GM12878 (cell line): ENCODE results near the gene UBQLN4. TPM values are rescaled to one million over a fixed set of nuclear protein-coding genes. Genes with fewer than 3 reads are reported as not detected.

ENCODE experiments used
- ATAC-seq: fragments of 200-7000 bp; cut with Tn5 transposase; 3 replicates; pipeline ENCODE4 v1.9.1; 2020; ENCODE audit warnings: mild to moderate bottlenecking, moderate library complexity
- BruUV-seq: library from RNA; stranded (reverse); fragments of 400-500 nt; replicated peaks from 2 replicates; lab custom pipeline; 2021; lab: Mats Ljungman, UMichigan
- CTCF ChIA-PET: fragments of 300-600 bp; sonication (Branson Sonifier 250); formaldehyde crosslinking; extraction: SDS; loops from one replicate; lab custom pipeline; 2021; ENCODE audit warnings: inconsistent platforms; lab: Yijun Ruan, JAX
- POLR2A ChIA-PET: fragments of 350-600 bp; formaldehyde crosslinking; extraction: SDS; loops from one replicate; lab custom pipeline; 2021; ENCODE audit warnings: inconsistent platforms; lab: Charles Lee
- RAD21 ChIA-PET: fragments of 300-600 bp; sonication (Branson Sonifier 250); formaldehyde crosslinking; loops from one replicate; lab custom pipeline; 2023; ENCODE audit warnings: antibody characterized with exemption; ENCODE audit not compliant: unreplicated experiment; lab: Charles Lee
- SMC1A ChIA-PET: fragments of 300-600 bp; sonication (Branson Sonifier 250); formaldehyde crosslinking; loops from one replicate; lab custom pipeline; 2023; ENCODE audit not compliant: unreplicated experiment, uncharacterized antibody; lab: Charles Lee
- DNase-seq: peaks from one replicate; pipeline ENCODE4 v3.0.0-alpha.2; 2011; ENCODE audit warnings: low read depth, low spot score
- FAIRE-seq: peaks from 3 replicates; lab custom pipeline; 2011; peaks lifted over from hg19 to GRCh38; lab: Jason Lieb, UNC
- H2AFZ ChIP-seq: 2 replicates; pipeline ENCODE4 v1.6.0; 2011; ENCODE audit warnings: low read depth, low read length, control low read depth; ENCODE audit not compliant: control insufficient read depth
- H3K27ac ChIP-seq: 2 replicates; pipeline ENCODE4 v1.5.1; 2011; ENCODE audit warnings: control low read depth; ENCODE audit not compliant: control insufficient read depth, insufficient read depth
- H3K27me3 ChIP-seq, 2 experiments: replicated peaks in 1 of 2; 2 replicates each; pipeline versions ENCODE4 v1.6.0 to v1.6.1; 2011; ENCODE audit warnings: low read length in 1 of 2; ENCODE audit not compliant: control insufficient read depth in 2 of 2, insufficient read depth in 2 of 2
- H3K36me3 ChIP-seq, 2 experiments: 2 replicates each; pipeline ENCODE4 v1.5.1; 2011; ENCODE audit warnings: low read length in 1 of 2; ENCODE audit not compliant: control insufficient read depth in 2 of 2, insufficient read depth in 2 of 2
- H3K4me1 ChIP-seq: 2 replicates; pipeline ENCODE4 v1.6.1; 2011; ENCODE audit warnings: mild to moderate bottlenecking, low read length, moderate library complexity, mixed read lengths; ENCODE audit not compliant: control insufficient read depth, insufficient read depth
- H3K4me2 ChIP-seq: 2 replicates; pipeline ENCODE4 v1.6.0; 2011; ENCODE audit warnings: control low read depth; ENCODE audit not compliant: control insufficient read depth, insufficient read depth
- H3K4me3 ChIP-seq: fragments of 200-600 bp; sonication (generic); 2 replicates; pipeline ENCODE4 v1.5.1; 2016
- H3K79me2 ChIP-seq: 2 replicates; pipeline ENCODE4 v1.6.0; 2011; ENCODE audit warnings: low read length; ENCODE audit not compliant: control insufficient read depth, insufficient read depth
- H3K9ac ChIP-seq: 2 replicates; pipeline ENCODE4 v1.8.0; 2011; ENCODE audit warnings: low read length, control low read depth, mixed read lengths; ENCODE audit not compliant: control insufficient read depth, insufficient read depth
- H3K9me3 ChIP-seq: replicated peaks from 3 replicates; pipeline ENCODE4 v1.5.1; 2011; ENCODE audit warnings: mild to moderate bottlenecking, low read length; ENCODE audit not compliant: control insufficient read depth, insufficient read depth
- H4K20me1 ChIP-seq: 2 replicates; pipeline ENCODE4 v1.6.0; 2011; ENCODE audit not compliant: control insufficient read depth, insufficient read depth
- BCL11A ChIP-seq: IDR thresholded peaks from 2 replicates; pipeline ENCODE4 v1.6.1; 2011; ENCODE audit warnings: low read depth, low read length
- BCLAF1 ChIP-seq: fragments of 450-650 bp; IDR thresholded peaks from 2 replicates; pipeline ENCODE4 v1.6.1; 2017; ENCODE audit warnings: antibody characterized with exemption, mild to moderate bottlenecking, moderate library complexity
- CHD4 ChIP-seq: fragments of 200-600 bp; sonication (generic); IDR thresholded peaks from 2 replicates; pipeline ENCODE4 v1.6.1; 2016; ENCODE audit warnings: mild to moderate bottlenecking
- HDAC6 ChIP-seq: fragments of 200-600 bp; sonication (generic); IDR thresholded peaks from one replicate; pipeline ENCODE4 v1.8.0; 2017; ENCODE audit warnings: antibody characterized with exemption; ENCODE audit not compliant: unreplicated experiment
- ZBTB33 ChIP-seq: fragments of 450-650 bp; IDR thresholded peaks from 2 replicates; pipeline ENCODE4 v1.6.1; 2017; ENCODE audit warnings: mild to moderate bottlenecking
- ZBTB4 ChIP-seq: fragments of 450-650 bp; formaldehyde crosslinking; IDR thresholded peaks from 2 replicates; pipeline ENCODE4 v1.4.0; 2022; ENCODE audit warnings: mild to moderate bottlenecking, moderate library complexity
- WGBS: methylation state at CpG from one replicate; pipeline ENCODE4 v1.1.6; 2016; ENCODE audit warnings: low lambda C conversion rate; ENCODE audit not compliant: insufficient replicate concordance, insufficient coverage; ENCODE audit errors: missing lambda C conversion rate; 5-methylcytosine and 5-hydroxymethylcytosine counted together
- in situ Hi-C: fragments of 300-500 bp; cut with MboI; formaldehyde crosslinking; loops from 9 replicates; pipeline ENCODE4 v1.14.3; 2018; ENCODE audit warnings: mixed read lengths
- intact Hi-C: fragments of 100-400 bp; cut with micrococcal nuclease; formaldehyde crosslinking; loops from one replicate; pipeline ENCODE4 v1.14.2; 2022; ENCODE audit not compliant: unreplicated experiment
- polyA plus RNA-seq, 11 experiments: library from polyadenylated mRNA; depleted of rRNA in 4 of 11; unstranded in 6 of 11; stranded (reverse) in 5 of 11; fragments of >200 nt; fragmentation: Nextera tagmentation in 4 of 11; fragmentation: Illumina TruSeq in 1 of 11; extraction: Ambion mirVana in 4 of 11; extraction: Trizol in 1 of 11; gene quantifications; 1 replicate in 1 of 11; 2 replicates in 10 of 11; pipeline versions ENCODE4 v1.2.1 to v1.2.3, GENCODE V29; 2011 to 2016; ENCODE audit warnings: inconsistent platforms in 2 of 11, missing spikeins in 2 of 11, low read depth in 1 of 11
- total RNA-seq, 4 experiments: library from RNA; depleted of rRNA in 3 of 4; stranded (reverse); fragments of >200 nt in 3 of 4; fragmentation: Illumina TruSeq in 1 of 4; extraction: Trizol in 1 of 4; gene quantifications; 2 replicates each; pipeline versions ENCODE4 v1.2.1 to v1.2.3, GENCODE V29; 2013 to 2021
- TF ChIP-seq, protein P1 (sequence below): fragments of 450-650 bp; IDR thresholded peaks from 2 replicates; pipeline ENCODE4 v1.6.1; 2018; ENCODE audit warnings: borderline replicate concordance, mild to moderate bottlenecking; ENCODE audit not compliant: partially characterized antibody
- TF ChIP-seq, protein P2 (sequence below): fragments of 450-650 bp; IDR thresholded peaks from 2 replicates; pipeline ENCODE4 v1.6.1; 2017; ENCODE audit warnings: borderline replicate concordance

The UBQLN4 gene
- total and polyA plus RNA-seq, 10 of the 15 experiments (the other 5 are each of a cell fraction or from before 2014, with no cell fraction given): 10.0 to 44.6 (median 19.7) TPM

- TF ChIP-seq, protein P1, sequence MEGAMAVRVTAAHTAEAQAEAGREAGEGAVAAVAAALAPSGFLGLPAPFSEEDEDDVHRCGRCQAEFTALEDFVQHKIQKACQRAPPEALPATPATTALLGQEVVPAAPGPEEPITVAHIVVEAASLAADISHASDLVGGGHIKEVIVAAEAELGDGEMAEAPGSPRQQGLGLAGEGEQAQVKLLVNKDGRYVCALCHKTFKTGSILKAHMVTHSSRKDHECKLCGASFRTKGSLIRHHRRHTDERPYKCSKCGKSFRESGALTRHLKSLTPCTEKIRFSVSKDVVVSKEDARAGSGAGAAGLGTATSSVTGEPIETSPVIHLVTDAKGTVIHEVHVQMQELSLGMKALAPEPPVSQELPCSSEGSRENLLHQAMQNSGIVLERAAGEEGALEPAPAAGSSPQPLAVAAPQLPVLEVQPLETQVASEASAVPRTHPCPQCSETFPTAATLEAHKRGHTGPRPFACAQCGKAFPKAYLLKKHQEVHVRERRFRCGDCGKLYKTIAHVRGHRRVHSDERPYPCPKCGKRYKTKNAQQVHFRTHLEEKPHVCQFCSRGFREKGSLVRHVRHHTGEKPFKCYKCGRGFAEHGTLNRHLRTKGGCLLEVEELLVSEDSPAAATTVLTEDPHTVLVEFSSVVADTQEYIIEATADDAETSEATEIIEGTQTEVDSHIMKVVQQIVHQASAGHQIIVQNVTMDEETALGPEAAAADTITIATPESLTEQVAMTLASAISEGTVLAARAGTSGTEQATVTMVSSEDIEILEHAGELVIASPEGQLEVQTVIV: no peak
- TF ChIP-seq BCLAF1: no peak
- no peak for TF ChIP-seq CHD4
These were observed 10.3 kb upstream of the UBQLN4 start (continued) for GRCh38 chr1:156063997-156064285.

DNA sequence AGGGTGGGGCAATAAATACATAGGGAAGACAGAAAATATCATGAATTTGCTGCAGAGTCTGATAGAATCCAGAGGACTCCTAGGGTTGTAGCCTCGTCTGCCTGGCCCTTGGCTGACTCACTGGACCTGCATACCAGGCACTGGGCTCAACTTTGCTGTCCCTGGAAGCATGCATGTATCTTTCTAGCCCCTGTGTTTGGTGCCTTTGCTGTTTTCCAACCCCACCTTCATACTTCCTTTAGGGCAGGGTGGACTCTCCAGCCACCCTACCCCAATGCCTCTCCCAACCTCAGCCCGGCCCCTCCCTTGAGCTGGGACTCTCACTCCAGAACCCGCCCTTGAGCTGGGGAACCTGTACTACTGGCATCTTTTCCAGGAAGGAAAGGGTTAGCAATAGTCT lies 8.6 kb upstream of the UBQLN4 start:
- FAIRE-seq: no peak
- no peak for ATAC-seq
- Histone ChIP-seq H3K4me3 (no peak overlapping the region), H3K9me3 (no peaks in the 10 kb centered on the region), H3K36me3 (no peaks in the 10 kb centered on the region), H2AFZ (no peak overlapping the region), H3K9ac (no peak overlapping the region), H4K20me1 (no peaks in the 10 kb centered on the region), H3K4me1 (no peaks in the 10 kb centered on the region), H3K79me2 (no peaks in the 10 kb centered on the region), H3K4me2 (no peak overlapping the region), H3K27me3 (no peaks in the 10 kb centered on the region), H3K27ac (no peak overlapping the region)
- WGBS: 29% methylated on average over 3 of the region's 3 CpGs
- in situ Hi-C loops: no loop called here
- ChIA-PET SMC1A (no interaction called here), CTCF (interaction anchor here (0.8 to 6.4 kb wide), 2 partner anchors 73 to 124 kb away, joined by 3 to 102 read pairs; no protein-coding TSS in a partner anchor), RAD21 (no interaction called here), POLR2A (interaction anchor here (0.6 to 0.7 kb wide), 2 partner anchors 214 to 1009 kb away, joined by 3 to 4 read pairs; no protein-coding TSS in a partner anchor)
- intact Hi-C loops: no loop called here
- no TSS peak for BruUV-seq
- no peak for DNase-seq
- TF ChIP-seq HDAC6 (no peak), ZBTB4 (CRISPR knock-in tag) (no peak), ZBTB33 (no peak), BCL11A (no peak)
- TF ChIP-seq, protein P2, sequence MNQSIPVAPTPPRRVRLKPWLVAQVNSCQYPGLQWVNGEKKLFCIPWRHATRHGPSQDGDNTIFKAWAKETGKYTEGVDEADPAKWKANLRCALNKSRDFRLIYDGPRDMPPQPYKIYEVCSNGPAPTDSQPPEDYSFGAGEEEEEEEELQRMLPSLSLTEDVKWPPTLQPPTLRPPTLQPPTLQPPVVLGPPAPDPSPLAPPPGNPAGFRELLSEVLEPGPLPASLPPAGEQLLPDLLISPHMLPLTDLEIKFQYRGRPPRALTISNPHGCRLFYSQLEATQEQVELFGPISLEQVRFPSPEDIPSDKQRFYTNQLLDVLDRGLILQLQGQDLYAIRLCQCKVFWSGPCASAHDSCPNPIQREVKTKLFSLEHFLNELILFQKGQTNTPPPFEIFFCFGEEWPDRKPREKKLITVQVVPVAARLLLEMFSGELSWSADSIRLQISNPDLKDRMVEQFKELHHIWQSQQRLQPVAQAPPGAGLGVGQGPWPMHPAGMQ: no peak
